HG02943 (cell line): ENCODE measurements around the gene CA9.

Experiments
- ATAC-seq: cut with Tn5 transposase; IDR thresholded peaks from one replicate; pipeline ENCODE4 v1.9.1; 2021; ENCODE audit warnings: mild to moderate bottlenecking, low read depth, moderate library complexity; ENCODE audit not compliant: unreplicated experiment

Gene CA9

GRCh38 chr9:35669331-35670145 lies 4.2 kb upstream of the CA9 start:
- no peak for ATAC-seq

DNA sequence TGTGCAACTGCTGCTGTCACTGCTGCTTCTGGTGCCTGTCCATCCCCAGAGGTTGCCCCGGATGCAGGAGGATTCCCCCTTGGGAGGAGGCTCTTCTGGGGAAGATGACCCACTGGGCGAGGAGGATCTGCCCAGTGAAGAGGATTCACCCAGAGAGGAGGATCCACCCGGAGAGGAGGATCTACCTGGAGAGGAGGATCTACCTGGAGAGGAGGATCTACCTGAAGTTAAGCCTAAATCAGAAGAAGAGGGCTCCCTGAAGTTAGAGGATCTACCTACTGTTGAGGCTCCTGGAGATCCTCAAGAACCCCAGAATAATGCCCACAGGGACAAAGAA lies 265 bp downstream of the CA9 start:
- ATAC-seq, result no peak

GRCh38 chr9:35675204-35675603 lies 1.5 kb downstream of the CA9 start:
- ATAC-seq, result no peak

- ATAC-seq, result no peak
These were observed 2.1 kb downstream of the CA9 start for GRCh38 chr9:35675732-35676392.

DNA sequence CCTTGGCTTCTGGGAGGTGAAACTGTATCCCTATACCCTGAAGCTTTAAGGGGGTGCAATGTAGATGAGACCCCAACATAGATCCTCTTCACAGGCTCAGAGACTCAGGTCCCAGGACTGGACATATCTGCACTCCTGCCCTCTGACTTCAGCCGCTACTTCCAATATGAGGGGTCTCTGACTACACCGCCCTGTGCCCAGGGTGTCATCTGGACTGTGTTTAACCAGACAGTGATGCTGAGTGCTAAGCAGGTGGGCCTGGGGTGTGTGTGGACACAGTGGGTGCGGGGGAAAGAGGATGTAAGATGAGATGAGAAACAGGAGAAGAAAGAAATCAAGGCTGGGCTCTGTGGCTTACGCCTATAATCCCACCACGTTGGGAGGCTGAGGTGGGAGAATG lies 5.4 kb downstream of the CA9 start:
- ATAC-seq, result no peak

- ATAC-seq, result no peak
These were observed 6.1 kb downstream of the CA9 start for GRCh38 chr9:35679766-35680330.

DNA sequence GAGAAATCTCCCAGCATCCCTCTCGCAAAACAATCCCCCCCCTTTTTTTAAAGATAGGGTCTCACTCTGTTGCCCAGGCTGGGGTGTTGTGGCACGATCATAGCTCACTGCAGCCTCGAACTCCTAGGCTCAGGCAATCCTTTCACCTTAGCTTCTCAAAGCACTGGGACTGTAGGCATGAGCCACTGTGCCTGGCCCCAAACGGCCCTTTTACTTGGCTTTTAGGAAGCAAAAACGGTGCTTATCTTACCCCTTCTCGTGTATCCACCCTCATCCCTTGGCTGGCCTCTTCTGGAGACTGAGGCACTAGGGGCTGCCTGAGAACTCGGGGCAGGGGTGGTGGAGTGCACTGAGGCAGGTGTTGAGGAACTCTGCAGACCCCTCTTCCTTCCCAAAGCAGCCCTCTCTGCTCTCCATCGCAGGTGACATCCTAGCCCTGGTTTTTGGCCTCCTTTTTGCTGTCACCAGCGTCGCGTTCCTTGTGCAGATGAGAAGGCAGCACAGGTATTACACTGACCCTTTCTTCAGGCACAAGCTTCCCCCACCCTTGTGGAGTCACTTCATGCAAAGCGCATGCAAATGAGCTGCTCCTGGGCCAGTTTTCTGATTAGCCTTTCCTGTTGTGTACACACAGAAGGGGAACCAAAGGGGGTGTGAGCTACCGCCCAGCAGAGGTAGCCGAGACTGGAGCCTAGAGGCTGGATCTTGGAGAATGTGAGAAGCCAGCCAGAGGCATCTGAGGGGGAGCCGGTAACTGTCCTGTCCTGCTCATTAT lies 6.8 kb downstream of the CA9 start:
- ATAC-seq, result no peak

DNA sequence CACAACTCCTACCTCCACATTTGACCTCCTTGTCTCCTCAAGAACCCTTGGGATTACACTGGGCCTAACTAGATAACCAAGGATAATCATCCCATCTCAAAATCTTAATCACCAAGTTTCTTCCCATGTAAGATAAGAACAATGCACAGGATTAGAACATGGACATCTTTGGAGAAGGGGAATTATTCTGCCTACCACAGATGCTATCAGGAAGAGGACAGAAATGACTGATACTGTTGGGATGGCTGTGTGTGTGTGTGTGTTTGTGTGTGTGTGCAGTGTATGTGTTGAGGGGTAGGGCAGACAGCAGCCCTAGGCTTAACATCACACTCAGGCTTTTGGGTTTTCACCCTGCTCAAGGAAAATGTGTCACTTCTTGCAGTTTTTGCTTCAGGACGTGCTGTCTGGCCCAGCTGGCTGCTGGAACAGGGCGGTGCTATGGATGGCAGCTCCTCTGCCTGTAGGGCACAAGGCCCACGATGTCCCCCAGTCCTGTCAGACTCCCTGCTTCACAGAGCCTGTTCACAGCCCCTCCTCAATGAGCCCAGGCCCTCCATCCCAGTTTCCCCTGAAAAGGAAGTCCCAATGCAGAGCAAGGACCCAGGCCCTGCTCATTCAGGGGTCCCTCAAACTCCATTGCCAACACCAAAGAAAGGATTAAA lies 7.7 kb downstream of the CA9 start:
- no peak for ATAC-seq

- ATAC-seq, result no peak
These were observed 8.3 kb downstream of the CA9 start for GRCh38 chr9:35682051-35682450.

GRCh38 chr9:35682520-35683315 lies 9.0 kb downstream of the CA9 start:
- no peak for ATAC-seq

DNA sequence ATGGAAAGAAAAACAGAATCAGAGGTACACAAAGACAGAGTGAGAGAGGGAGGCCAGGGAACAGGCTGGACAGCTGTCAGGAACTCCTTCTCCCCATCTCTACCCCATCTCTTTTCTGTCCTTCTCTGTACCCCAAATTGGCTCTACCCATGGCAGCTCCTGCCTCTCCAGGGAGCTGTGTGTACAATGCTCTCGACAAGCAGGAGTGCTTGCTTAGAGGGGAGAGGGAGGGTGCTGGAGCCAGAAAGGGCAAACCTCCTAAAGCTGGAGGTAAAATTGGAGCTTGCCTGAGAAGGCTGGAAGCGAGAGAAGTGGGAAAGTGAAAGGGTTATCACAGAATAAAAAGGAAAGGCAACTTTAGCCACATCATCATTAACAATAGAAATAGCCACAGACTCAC lies 9.6 kb downstream of the CA9 start:
- ATAC-seq, result no peak

- no peak for ATAC-seq
These were observed 11.2 kb downstream of the CA9 start for GRCh38 chr9:35684921-35685320.

GRCh38 chr9:35685506-35685905 lies 11.8 kb downstream of the CA9 start:
- no peak for ATAC-seq

GRCh38 chr9:35686222-35687203 lies 12.8 kb downstream of the CA9 start:
- no peak for ATAC-seq

DNA sequence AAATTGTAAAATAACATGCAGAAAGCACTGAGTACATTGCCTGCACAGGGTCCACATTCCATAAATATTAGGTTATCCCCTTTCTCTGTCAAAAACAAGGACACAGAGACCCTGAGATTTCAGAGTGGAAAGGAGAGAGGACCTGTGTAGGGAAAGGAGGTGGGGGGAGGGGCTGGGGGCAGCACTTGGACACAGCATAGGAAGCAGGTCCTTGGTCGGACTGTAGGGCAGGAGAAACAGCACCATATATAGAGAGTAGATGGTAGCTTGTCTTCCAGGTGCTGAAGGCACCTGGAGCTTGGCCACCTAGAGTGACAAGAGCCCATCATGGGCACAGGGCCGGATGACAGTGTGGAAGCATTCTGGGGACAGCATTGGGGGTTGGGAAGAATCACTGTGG lies 13.6 kb downstream of the CA9 start:
- no peak for ATAC-seq

DNA sequence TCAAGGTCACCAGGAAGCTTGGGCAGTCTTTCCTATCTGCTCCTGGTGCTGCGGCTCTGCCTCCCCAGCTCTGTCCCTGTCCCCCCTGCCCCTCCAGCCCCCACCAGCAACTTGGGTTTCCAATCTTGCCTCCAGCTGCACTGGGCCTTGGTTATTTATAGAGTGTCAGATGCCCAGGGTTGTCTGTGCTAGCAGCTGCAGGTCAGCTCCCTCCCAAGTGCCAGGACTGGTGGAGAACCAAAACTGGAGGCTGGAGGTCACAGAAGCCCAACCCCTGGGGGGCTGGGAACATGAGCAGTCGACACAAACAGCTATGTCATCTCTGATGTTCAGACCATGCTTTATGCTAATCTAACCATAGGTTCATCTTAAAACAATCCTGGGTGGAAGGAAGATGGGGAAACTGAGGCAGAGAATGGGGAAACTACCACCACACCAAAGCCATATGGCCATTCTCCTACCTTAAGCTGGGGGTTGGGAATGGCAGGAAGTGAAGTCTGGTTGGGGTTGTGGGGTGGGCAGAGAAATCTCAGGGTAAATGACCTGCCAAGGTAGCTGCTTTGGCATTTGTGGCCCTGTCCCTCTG lies 14.3 kb downstream of the CA9 start:
- no peak for ATAC-seq

DNA sequence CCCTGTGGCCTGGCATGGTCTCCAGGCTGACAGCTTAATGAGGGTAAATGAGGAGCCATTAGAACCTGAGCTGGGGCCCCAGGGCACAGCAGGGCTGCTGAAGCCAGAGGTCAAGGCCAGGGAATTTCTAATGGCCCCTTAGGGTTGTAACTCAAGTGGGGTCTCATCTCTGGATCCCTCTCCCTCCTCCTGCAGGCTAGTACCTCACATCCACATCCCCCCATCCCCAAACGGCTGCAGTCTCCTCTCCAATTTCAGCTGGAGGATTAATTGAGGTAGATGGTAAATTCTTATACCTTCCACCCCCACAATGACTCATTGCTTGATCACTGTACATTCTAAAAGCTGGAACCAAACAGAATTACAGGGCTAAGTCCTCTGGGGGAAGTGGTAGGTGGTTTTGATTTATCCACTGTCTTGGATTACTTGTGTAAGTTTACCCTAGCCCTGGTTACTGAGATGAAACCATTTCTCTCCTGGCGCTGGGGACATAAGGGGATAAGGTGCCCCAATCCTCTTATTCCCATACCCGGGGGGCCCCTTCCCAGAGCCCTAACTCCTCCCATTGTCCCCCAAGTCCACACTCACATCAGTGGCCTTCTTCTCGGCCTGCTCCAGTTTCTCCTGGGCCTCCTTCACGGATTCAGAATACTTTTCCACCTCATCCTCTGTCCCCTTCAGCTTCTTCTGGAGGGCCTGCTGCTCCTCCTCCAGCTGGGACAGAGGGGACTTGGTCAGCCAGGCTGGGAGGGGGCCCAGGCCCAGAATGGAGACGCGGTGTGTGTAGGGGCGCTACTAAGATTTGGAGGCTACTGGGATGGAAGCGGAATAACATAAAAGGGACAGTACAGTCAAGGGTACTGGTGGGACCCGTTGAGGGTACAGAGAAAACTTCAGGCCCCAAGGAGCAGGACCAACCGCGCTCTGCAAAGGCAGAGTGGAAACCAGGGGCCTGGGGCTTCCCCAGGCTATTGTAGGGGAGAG lies 15.1 kb downstream of the CA9 start:
- no peak for ATAC-seq
